ENCODE measurements around the gene SSTR3. TPM values are rescaled to one million over a fixed set of nuclear protein-coding genes. Genes with fewer than 3 reads are reported as not detected.

Gene SSTR3
- total and polyA plus RNA-seq, 10 of the 15 experiments (the other 5 are each of a cell fraction or from before 2014, with no cell fraction given), result 0.03 to 4.5 (median 2.4) TPM

DNA sequence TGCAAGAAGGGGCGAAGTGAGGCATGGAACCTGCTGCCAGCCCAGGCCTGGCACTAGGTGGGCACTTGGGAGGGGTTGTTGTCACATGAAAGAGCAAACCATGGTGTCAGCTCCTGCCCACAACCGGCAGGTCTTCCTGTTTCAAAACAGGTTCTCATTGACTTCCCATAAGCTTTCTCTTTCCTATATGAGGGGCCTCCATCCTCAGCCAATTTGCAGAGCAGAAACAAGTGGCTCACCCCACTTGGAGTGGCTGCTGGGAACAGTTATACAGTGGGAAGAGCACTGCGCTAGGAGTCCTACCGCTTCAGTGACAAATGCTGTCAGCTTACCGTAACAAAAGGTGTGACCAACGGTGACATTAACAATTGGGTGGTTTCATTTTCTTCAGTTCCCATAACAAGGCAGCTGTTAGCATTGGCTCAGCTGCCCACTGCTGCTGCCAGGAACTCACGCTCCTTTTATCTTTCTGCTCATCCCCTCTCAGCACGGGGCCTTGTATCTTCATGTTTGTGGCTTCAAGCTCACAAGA is 10.2 kb upstream of the SSTR3 start (continued):
- TF ChIP-seq, protein P1, sequence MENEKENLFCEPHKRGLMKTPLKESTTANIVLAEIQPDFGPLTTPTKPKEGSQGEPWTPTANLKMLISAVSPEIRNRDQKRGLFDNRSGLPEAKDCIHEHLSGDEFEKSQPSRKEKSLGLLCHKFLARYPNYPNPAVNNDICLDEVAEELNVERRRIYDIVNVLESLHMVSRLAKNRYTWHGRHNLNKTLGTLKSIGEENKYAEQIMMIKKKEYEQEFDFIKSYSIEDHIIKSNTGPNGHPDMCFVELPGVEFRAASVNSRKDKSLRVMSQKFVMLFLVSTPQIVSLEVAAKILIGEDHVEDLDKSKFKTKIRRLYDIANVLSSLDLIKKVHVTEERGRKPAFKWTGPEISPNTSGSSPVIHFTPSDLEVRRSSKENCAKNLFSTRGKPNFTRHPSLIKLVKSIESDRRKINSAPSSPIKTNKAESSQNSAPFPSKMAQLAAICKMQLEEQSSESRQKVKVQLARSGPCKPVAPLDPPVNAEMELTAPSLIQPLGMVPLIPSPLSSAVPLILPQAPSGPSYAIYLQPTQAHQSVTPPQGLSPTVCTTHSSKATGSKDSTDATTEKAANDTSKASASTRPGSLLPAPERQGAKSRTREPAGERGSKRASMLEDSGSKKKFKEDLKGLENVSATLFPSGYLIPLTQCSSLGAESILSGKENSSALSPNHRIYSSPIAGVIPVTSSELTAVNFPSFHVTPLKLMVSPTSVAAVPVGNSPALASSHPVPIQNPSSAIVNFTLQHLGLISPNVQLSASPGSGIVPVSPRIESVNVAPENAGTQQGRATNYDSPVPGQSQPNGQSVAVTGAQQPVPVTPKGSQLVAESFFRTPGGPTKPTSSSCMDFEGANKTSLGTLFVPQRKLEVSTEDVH (IDR thresholded peaks at IDR 0.05; ENCODE audit: low read depth, partially characterized antibody), result no peak
- TF ChIP-seq PML (IDR thresholded peaks at IDR 0.05; ENCODE audit: low read length), result no peak
- TF ChIP-seq MTA3 (IDR thresholded peaks at IDR 0.05; ENCODE audit: borderline replicate concordance, low read length), result peak; percentile 19; the same call in 1 of the 2 replicates
- TF ChIP-seq SRF (IDR thresholded peaks at IDR 0.05; ENCODE audit: low read depth in 2 of 2, low read length in 2 of 2), result no peak
- no peak for TF ChIP-seq RAD21 (IDR thresholded peaks at IDR 0.05; ENCODE audit: insufficient read depth, low read depth, low read length)
- TF ChIP-seq RELA (IDR thresholded peaks at IDR 0.05; ENCODE audit: borderline replicate concordance, partially characterized antibody), result no peak
- TF ChIP-seq RFX5 (IDR thresholded peaks at IDR 0.05; ENCODE audit: low read depth, low read length), result no peak
- TF ChIP-seq BHLHE40 (IDR thresholded peaks at IDR 0.05; ENCODE audit: borderline replicate concordance in 1 of 2, low read depth in 2 of 2, low read length in 1 of 2), result no peak
- TF ChIP-seq SMC3 (IDR thresholded peaks at IDR 0.05; ENCODE audit: borderline replicate concordance, low read length), result no peak
- TF ChIP-seq TARDBP (IDR thresholded peaks at IDR 0.05; ENCODE audit: borderline replicate concordance), result no peak
- TF ChIP-seq, protein P2, sequence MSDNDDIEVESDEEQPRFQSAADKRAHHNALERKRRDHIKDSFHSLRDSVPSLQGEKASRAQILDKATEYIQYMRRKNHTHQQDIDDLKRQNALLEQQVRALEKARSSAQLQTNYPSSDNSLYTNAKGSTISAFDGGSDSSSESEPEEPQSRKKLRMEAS (IDR thresholded peaks at IDR 0.05; ENCODE audit: low read depth, low read length), result no peak
- TF ChIP-seq SMARCA5 (IDR thresholded peaks at IDR 0.05), result peak; percentile 78; the same call in 1 of the 2 replicates
- no peak for TF ChIP-seq KAT2A (conservative IDR thresholded peaks at IDR 0.05; ENCODE audit: control insufficient read depth, low read depth, low read length)
- TF ChIP-seq EZH2 (IDR thresholded peaks at IDR 0.05; ENCODE audit: borderline replicate concordance, control insufficient read depth, low read depth, low read length), result no peak
- TF ChIP-seq SMAD5 (IDR thresholded peaks at IDR 0.05; ENCODE audit: low read depth), result no peak
- no peak for TF ChIP-seq PAX8 (IDR thresholded peaks at IDR 0.05)
- TF ChIP-seq, protein P3, sequence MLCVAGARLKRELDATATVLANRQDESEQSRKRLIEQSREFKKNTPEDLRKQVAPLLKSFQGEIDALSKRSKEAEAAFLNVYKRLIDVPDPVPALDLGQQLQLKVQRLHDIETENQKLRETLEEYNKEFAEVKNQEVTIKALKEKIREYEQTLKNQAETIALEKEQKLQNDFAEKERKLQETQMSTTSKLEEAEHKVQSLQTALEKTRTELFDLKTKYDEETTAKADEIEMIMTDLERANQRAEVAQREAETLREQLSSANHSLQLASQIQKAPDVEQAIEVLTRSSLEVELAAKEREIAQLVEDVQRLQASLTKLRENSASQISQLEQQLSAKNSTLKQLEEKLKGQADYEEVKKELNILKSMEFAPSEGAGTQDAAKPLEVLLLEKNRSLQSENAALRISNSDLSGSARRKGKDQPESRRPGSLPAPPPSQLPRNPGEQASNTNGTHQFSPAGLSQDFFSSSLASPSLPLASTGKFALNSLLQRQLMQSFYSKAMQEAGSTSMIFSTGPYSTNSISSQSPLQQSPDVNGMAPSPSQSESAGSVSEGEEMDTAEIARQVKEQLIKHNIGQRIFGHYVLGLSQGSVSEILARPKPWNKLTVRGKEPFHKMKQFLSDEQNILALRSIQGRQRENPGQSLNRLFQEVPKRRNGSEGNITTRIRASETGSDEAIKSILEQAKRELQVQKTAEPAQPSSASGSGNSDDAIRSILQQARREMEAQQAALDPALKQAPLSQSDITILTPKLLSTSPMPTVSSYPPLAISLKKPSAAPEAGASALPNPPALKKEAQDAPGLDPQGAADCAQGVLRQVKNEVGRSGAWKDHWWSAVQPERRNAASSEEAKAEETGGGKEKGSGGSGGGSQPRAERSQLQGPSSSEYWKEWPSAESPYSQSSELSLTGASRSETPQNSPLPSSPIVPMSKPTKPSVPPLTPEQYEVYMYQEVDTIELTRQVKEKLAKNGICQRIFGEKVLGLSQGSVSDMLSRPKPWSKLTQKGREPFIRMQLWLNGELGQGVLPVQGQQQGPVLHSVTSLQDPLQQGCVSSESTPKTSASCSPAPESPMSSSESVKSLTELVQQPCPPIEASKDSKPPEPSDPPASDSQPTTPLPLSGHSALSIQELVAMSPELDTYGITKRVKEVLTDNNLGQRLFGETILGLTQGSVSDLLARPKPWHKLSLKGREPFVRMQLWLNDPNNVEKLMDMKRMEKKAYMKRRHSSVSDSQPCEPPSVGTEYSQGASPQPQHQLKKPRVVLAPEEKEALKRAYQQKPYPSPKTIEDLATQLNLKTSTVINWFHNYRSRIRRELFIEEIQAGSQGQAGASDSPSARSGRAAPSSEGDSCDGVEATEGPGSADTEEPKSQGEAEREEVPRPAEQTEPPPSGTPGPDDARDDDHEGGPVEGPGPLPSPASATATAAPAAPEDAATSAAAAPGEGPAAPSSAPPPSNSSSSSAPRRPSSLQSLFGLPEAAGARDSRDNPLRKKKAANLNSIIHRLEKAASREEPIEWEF (IDR thresholded peaks at IDR 0.05; ENCODE audit: insufficient replicate concordance, low read depth, low read length), result no peak
- TF ChIP-seq JUND (IDR thresholded peaks at IDR 0.05; ENCODE audit: low read depth, low read length), result no peak
- TF ChIP-seq SUZ12 (IDR thresholded peaks at IDR 0.05; ENCODE audit: unreplicated experiment), result no peak
- TF ChIP-seq, protein P4, sequence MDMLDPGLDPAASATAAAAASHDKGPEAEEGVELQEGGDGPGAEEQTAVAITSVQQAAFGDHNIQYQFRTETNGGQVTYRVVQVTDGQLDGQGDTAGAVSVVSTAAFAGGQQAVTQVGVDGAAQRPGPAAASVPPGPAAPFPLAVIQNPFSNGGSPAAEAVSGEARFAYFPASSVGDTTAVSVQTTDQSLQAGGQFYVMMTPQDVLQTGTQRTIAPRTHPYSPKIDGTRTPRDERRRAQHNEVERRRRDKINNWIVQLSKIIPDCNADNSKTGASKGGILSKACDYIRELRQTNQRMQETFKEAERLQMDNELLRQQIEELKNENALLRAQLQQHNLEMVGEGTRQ (IDR thresholded peaks at IDR 0.05; ENCODE audit: borderline replicate concordance, low read depth, low read length), result no peak
- no peak for TF ChIP-seq MEF2A (IDR thresholded peaks at IDR 0.05; ENCODE audit: insufficient read depth, low read depth, low read length)

All from GM12878 (cell line).